ENCODE measurements around the gene USH2A. TPM values are rescaled to one million over a fixed set of nuclear protein-coding genes. Genes with fewer than 3 reads are reported as not detected.

The USH2A gene
- total RNA-seq, 1 donor from 2014 or later, result 1.5 TPM

- ATAC-seq (no peak), DNase-seq (ENCODE audit: low spot score) (no peak)
Measured at GRCh38 chr1:215890438-215890837, 532.8 kb downstream of the USH2A start.

GRCh38 chr1:215889871-215890270, 533.4 kb downstream of the USH2A start:
- DNase-seq (ENCODE audit: low spot score) (no peak), ATAC-seq (no peak)

DNA sequence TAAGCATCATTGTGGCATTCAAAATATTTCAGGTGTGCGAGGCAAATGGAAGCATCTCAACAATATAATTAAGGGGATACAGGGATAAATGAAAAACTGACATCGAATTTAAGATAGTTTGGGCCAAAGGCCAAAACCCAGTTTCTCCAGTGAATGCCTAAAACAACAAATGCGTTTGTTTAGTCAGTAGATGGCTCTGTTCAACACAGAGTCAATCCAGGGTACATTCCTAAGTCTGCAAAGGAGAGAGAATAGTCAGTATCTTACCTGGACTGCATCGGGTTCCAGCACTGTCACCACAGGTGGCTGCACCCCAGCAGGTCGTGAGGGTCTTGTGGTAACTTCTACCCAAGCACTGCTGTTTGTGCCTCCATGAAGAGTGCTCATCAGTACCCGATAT, 535.1 kb downstream of the USH2A start:
- ATAC-seq (peak; percentile 50), DNase-seq (ENCODE audit: low spot score) (no peak)

DNA sequence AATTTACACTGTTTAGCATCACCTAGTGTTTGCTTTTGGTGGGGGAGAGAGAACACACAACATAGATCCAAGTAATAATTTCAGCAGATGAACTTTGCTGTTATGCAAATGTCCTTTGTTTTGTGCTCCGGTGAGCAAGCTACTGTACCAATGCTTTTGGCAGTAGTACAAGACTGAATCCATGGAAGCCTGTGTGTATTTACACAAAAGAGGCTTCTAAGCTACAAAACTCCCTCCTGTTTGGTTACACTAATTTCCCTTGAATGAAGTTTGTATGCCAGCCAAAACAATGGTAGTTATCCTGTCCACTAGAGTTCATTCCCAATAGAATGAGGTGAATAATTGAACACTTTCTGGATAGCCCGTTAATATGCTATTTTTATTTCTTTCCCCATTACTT, 535.6 kb downstream of the USH2A start:
- ATAC-seq (peak; percentile 39), DNase-seq (ENCODE audit: low spot score) (no peak)

DNA sequence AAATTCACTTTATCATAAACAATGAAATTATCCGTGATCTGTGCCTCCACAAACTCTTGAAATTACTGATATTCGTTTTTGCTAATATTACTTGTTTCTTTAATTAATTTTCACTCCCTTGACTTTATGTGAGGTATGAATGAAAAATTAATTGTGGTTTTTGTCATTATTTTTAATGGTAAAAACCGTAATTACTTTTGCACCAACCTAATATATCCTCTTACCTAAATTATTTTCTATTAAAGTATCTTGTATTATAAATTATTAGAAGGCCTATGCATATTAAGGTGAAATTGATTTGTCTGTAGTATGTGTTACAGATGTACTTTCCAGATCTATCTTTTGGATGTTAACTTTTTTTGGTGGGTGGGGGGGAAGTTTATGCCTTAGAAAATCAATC, 540.2 kb downstream of the USH2A start:
- ATAC-seq (no peak), DNase-seq (ENCODE audit: low spot score) (no peak)

GRCh38 chr1:215878843-215879242, 544.4 kb downstream of the USH2A start:
- ATAC-seq (no peak), DNase-seq (ENCODE audit: low spot score) (no peak)

DNA sequence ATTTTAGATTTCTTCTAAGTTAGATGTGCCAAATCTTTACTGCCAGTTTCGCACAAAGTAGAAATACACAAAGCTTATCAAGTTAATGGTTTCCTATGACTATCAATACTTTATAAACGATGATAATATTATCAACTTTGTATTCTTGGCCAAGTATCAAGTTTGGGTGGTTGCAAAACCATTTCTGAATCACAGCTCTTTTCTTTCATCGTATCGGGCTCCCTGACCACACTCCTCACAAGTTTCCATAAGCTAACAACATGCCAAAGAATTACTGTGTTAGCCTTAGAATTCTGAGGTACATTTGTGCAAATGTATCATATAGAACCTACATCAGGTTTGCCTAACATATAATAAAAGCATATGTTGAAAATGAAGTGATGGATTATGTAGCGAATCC, 545.1 kb downstream of the USH2A start:
- DNase-seq (ENCODE audit: low spot score) (no peak), ATAC-seq (no peak)

- no peak for ATAC-seq
- DNase-seq (ENCODE audit: low spot score), result no peak
Measured at GRCh38 chr1:215877452-215877951, 545.7 kb downstream of the USH2A start.

GRCh38 chr1:215875712-215876111, 547.5 kb downstream of the USH2A start:
- DNase-seq (ENCODE audit: low spot score) (no peak), ATAC-seq (no peak)

DNA sequence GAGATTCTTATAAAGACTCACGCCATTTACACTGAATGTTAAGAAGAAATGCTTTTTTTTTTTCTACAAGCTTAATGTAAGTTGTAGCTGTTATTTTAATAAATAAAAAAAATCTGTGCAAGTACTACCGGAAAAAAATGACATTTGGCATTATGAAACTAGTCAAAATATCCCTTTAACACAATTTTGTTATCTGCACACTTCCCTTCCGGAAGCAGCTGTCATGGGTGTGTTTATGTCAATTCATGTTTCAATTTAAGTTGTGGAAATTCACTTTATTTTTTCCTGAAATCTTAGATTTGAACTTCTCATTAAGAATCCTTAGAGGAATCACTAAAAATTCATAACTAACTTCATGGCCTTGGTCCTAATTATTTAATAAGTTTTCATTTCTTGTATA, 548.0 kb downstream of the USH2A start:
- ATAC-seq (no peak), DNase-seq (ENCODE audit: low spot score) (no peak)

DNA sequence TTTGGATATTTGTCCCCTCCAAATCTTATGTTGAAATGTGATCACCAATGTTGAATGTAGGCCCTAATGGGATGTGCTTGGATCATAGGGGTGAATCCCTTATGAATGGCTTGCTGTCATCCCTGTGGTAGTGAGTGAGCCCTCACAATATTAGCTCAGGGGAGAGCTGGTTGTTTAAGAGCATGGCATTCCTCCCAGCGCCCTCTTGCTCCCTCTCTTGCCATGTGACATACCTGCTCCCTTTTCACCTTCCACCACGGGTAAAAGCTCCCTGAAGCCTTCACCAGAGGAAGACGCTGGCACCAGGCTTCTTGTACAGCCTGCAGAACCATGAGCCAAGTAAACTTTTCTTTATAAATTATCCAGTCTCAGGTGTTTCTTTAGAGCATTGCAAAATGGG, 550.6 kb downstream of the USH2A start:
- DNase-seq (ENCODE audit: low spot score) (no peak), ATAC-seq (peak; percentile 89)

- no peak for ATAC-seq
Measured at GRCh38 chr1:215868500-215868899, 554.7 kb downstream of the USH2A start.

GRCh38 chr1:215865060-215865459, 558.2 kb downstream of the USH2A start:
- DNase-seq (ENCODE audit: low spot score), result no peak
- peak; percentile 81 for ATAC-seq

More at GRCh38 chr1:215868500-215868899, 554.7 kb downstream of the USH2A start:
- no peak for DNase-seq (ENCODE audit: low spot score)

DNA sequence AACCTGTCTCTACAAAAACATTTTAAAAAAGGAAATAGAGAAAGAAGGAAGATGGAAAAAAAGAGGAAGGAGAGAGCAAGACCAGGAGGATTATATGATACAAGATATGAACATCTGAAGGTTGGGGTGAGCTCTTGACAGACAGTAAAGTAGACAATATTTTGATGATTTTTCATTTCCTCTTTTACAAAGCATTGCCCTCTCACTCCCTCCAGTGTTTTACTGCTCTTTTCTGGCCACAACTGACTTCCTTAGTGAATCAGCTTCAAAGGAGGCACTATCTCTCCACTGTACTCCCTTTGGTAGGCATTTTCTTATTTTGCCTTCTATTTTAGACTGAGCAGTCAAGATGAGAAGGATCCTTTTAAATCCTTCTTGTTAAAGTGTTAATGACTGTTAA, 559.5 kb downstream of the USH2A start:
- DNase-seq (ENCODE audit: low spot score) (no peak), ATAC-seq (no peak)

GRCh38 chr1:215860833-215861232, 562.4 kb downstream of the USH2A start:
- ATAC-seq (no peak), DNase-seq (ENCODE audit: low spot score) (no peak)

GRCh38 chr1:215857317-215857716, 565.9 kb downstream of the USH2A start:
- ATAC-seq, result no peak
- no peak for DNase-seq (ENCODE audit: low spot score)

GRCh38 chr1:215845234-215845891, 577.9 kb downstream of the USH2A start:
- no peak for ATAC-seq
- no peak for DNase-seq (ENCODE audit: low spot score)

DNA sequence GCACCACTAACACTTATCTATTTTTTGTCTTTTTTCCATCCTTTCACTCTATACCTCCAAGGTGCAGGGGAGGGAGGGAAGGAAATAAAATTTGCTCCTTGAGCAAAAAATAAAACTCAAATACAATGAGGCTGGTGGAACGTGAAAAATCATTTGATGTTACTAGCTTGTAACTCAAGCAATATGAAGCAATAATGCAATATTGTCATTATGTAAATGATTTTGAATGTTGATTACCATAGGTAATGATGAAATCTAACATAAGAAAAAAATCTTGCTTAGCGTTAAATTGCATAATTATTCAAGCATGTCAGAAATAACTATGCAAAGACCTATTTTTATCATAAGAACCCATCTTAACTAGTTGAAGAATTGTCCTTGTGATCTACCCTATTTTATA, 578.5 kb downstream of the USH2A start:
- no peak for DNase-seq (ENCODE audit: low spot score)
- ATAC-seq, result no peak

DNA sequence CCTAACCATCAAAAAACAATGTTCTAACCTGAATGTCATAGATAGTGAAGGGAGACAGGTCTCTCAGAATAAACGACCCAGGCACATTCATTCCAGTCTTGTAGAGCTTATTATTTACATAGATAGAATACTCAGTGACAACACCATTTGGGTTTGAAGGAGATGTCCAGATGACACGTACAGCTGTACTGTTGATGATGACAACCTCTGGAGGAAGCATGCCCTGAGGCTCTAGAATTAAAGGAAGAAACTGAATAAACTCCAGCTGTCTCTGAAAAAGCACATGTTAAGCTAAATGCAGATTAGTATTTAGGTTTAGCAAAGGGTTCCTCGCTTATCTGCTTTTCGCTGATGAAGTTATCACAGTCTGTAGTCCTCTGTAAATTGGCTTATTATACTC, 579.0 kb downstream of the USH2A start:
- DNase-seq (ENCODE audit: low spot score) (no peak), ATAC-seq (no peak)

DNA sequence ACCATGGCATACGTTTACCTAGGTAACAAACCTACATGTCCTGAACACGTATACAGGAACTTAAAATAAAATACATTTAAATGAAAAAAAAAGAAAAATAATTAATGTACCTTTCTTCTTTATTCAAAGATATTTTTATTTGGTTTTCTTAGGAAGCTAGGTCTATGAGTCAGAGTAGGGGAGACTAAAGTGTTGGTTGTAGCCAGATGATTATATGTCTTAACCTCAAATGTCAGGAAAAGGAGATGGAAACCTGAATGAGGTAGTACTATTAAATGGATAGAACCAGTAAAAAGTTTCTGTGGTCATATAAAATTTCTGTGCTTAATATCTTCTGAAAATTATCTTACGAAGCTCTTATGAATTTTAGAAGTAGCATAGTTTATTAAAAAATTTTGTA, 580.3 kb downstream of the USH2A start:
- ATAC-seq (no peak), DNase-seq (ENCODE audit: low spot score) (no peak)

DNA sequence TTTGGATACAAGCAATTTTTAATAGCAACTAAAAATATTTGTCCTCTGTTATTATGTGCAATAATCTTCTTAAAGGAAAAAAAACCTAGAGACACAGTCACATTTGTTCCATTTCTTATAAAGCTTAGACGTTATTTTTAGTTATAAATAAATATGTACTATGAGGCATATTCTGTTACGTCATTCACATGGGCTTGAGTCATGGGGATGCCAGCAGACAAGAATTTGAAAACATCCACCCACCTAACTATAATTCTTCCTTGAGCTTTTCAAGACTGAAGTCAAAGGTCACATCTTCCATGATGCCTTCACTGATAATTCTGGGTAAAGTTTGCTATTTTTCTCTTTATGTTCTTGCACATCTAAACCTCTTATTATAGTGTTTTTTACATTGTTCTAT, 587.3 kb downstream of the USH2A start:
- DNase-seq (ENCODE audit: low spot score) (no peak), ATAC-seq (no peak)

DNA sequence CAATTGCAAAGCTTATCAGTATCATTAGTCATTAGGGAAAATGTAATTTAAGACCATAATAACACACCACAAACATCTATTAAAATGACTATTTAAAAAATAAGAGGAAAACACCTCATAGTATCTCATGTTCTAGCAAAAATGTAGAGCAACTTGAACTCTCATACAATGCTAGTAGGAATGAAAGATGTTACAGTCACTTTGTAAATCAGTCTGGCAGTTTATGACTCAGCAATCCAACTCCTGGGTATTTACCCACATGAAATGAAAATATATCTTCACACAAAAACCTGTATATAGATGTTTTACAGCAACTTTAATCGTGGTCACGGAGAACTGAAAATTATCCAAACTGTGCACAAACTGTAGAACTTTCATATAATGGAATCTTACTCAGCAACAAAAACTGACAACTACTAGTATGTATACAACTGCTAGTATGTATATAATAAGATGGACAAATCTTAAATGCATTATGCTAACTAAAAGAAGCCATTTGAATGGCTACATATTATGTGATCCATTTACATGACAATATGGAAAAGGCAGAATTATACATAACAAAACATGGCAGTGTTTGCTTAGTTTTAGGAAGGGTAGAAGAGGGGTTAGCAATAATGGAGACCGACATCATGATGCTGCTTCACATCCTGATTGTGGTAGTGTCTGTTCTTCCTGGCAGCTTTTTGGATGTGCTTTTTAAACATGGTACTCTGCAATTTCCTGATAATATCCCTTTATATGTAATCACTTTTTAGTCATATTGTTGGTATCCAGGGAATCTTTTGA, 589.1 kb downstream of the USH2A start:
- DNase-seq (ENCODE audit: low spot score) (no peak), ATAC-seq (no peak)
